Choroid plexus epithelial cell (primary cell): Measurements from ENCODE around the gene LOXL1.

Experiments used
- DNase-seq: peaks from one replicate; pipeline ENCODE4 v3.0.0-alpha.2; 2010; ENCODE audit warnings: low read depth
- H3K4me3 ChIP-seq: 2 replicates; pipeline ENCODE4 v1.5.1; 2011; ENCODE audit warnings: low read depth, mild to moderate bottlenecking, control low read depth, low read length, moderate library complexity
- TF ChIP-seq, protein P1 (sequence below): conservative IDR thresholded peaks from 2 replicates; pipeline ENCODE4 v1.5.1; 2011; ENCODE audit warnings: low read depth, mild to moderate bottlenecking, control low read depth, inconsistent platforms, low read length, moderate library complexity

LOXL1 gene

GRCh38 chr15:73946795-73947370, 20.6 kb downstream of the LOXL1 start:
- no peak for DNase-seq
- H3K4me3 ChIP-seq, result no peak overlapping the region
- TF ChIP-seq, protein P1, sequence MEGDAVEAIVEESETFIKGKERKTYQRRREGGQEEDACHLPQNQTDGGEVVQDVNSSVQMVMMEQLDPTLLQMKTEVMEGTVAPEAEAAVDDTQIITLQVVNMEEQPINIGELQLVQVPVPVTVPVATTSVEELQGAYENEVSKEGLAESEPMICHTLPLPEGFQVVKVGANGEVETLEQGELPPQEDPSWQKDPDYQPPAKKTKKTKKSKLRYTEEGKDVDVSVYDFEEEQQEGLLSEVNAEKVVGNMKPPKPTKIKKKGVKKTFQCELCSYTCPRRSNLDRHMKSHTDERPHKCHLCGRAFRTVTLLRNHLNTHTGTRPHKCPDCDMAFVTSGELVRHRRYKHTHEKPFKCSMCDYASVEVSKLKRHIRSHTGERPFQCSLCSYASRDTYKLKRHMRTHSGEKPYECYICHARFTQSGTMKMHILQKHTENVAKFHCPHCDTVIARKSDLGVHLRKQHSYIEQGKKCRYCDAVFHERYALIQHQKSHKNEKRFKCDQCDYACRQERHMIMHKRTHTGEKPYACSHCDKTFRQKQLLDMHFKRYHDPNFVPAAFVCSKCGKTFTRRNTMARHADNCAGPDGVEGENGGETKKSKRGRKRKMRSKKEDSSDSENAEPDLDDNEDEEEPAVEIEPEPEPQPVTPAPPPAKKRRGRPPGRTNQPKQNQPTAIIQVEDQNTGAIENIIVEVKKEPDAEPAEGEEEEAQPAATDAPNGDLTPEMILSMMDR, result no peak

DNA sequence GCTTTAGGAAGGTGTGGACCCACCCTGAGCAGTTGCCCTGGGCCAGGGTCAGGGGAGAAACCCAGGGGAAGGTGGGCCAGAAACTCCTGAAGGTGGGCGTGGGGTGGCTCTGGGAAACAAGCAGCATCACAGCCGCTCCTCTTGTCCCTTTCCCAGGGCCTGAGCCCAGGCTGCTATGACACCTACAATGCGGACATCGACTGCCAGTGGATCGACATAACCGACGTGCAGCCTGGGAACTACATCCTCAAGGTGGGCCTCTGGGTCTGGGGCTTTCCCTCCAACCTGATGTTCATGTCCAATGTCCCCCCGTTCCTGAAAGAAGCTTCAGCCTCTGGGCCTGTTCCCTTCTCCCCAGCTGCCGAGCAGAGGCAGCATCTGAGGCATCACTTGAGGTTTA, 21.4 kb downstream of the LOXL1 start:
- TF ChIP-seq, protein P1, result no peak
- no peak for DNase-seq
- no peak overlapping the region for H3K4me3 ChIP-seq

DNA sequence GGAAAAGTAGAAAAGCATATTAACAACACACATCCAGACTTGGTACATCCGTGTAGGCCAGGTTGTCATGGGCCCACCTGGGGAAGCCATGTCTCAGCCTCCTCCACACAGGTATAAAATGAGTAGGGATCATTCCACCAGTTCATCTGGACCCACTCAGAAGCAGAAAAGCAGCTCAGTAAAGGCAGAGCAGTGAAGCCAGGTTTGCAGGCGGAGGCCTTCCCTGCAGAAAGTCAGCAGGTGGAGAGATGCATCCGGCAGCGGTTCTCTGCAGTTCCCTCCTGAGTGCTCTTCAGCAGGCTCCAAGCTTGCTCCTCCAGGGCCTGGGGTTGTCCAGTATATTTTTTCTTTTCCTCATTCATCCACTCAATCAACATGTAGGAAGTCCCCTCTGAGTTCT, 22.1 kb downstream of the LOXL1 start:
- H3K4me3 ChIP-seq, result no peak overlapping the region
- no peak for DNase-seq
- TF ChIP-seq, protein P1, result no peak

- no peak for DNase-seq
- no peak overlapping the region for H3K4me3 ChIP-seq
- TF ChIP-seq, protein P1, result no peak
These were observed 22.7 kb downstream of the LOXL1 start for GRCh38 chr15:73948982-73949381.

DNA sequence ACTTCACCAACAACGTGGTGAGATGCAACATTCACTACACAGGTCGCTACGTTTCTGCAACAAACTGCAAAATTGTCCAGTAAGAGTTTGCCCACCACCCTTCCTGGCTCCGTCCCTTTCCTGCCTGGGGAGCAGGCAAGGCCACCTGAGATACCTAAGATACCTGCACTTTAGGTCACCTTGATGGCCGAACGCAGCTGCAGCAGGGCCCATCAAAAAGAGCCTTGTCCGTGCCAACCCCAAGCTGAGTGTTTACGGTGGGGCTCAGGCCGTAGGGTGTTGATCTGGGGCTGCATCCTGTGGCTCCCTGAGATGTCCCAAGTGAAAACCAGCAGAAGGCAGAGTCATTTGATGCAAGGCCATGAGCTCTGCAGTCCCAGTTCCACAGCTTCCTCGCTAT, 23.2 kb downstream of the LOXL1 start:
- TF ChIP-seq, protein P1, result no peak
- DNase-seq, result no peak

GRCh38 chr15:73950479-73950830, 24.2 kb downstream of the LOXL1 start:
- DNase-seq, result no peak
- H3K4me3 ChIP-seq, result no peak overlapping the region
- TF ChIP-seq, protein P1, result no peak

More for the DNA sequence above, 23.2 kb downstream of the LOXL1 start:
- H3K4me3 ChIP-seq, result no peak overlapping the region

DNA sequence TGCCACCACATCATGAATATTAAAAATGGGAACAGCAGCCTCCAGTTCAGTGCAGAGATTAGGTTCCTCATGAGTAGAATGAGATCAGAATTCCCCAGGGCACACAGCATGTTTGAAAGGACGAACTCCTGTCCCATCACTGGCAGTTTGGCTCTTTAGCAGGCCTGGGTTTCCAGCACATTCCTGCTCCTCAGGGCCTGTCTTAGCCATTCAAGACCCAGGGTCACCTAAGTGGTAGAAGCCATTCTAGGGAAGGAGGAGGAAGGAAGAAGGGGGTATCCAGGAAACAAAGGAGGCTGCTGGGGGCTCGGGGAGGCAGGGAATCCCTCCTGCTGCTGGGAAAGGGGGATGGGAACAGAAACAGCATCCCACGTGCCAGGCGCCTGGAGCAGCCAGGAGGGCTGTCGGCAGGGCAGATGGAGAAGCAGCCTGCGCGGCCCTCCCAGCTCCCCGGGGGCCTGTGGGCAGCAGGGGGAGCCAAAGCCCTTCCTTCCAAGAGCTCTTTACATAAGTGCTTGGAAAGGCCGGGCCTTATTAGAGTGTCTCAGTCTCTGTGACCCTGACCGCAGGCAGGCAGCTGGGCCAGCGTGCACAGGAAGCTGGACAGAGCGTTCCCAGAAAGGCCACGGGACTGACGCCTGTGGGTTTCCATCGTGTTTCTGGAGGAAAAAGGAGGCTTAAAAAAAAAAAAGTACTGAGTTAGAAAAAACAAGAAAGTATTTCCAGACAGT, 24.7 kb downstream of the LOXL1 start:
- no peak overlapping the region for H3K4me3 ChIP-seq
- DNase-seq, result peak; percentile 99
- TF ChIP-seq, protein P1, result peak; percentile 88
